Esophagus muscularis mucosa (tissue), 4 donors: Measurements from ENCODE around the gene IGF2BP3. TPM values are rescaled to one million over a fixed set of nuclear protein-coding genes. Genes with fewer than 3 reads are reported as not detected.
"Not testable (repeated sequence)": the region's sequence is repeated elsewhere in the genome, so short reads cannot be mapped to it uniquely, and the experiment has no call there.

Experiments
- DNase-seq: peaks from one replicate; pipeline ENCODE4 v3.0.0-alpha.2; 2017; ENCODE audit errors: extremely low spot score
- H3K27ac ChIP-seq, 4 donors: fragments of 200-600 bp; sonication (generic); replicated peaks in 1 of 4; 1 replicate in 3 of 4; 2 replicates in 1 of 4; pipeline ENCODE4 v1.5.1; 2016 to 2019; ENCODE audit warnings: mild to moderate bottlenecking in 1 of 4
- H3K27me3 ChIP-seq, 4 donors: fragments of 200-600 bp; sonication (generic); one replicate each; pipeline versions ENCODE4 v1.5.1 to v1.6.0; 2016 to 2019
- H3K36me3 ChIP-seq, 4 donors: fragments of 200-600 bp; sonication (generic); one replicate each; pipeline ENCODE4 v1.5.1; 2016 to 2019
- H3K4me1 ChIP-seq, 4 donors: fragments of 200-600 bp; sonication (generic); one replicate each; pipeline ENCODE4 v1.5.1; 2016 to 2019
- H3K4me3 ChIP-seq, 4 donors: fragments of 200-600 bp; sonication (generic); 1 replicate in 2 of 4; 2 replicates in 2 of 4; pipeline ENCODE4 v1.5.1; 2016 to 2019; ENCODE audit warnings: mild to moderate bottlenecking in 4 of 4, moderate library complexity in 1 of 4
- H3K9me3 ChIP-seq, 4 donors: fragments of 200-600 bp; sonication (generic); 1 replicate in 3 of 4; 2 replicates in 1 of 4; pipeline ENCODE4 v1.5.1; 2016 to 2019
- EP300 ChIP-seq: sonication (generic); formaldehyde crosslinking; IDR thresholded peaks from one replicate; pipeline ENCODE4 v1.6.1; 2017; ENCODE audit warnings: antibody characterized with exemption
- POLR2A ChIP-seq: fragments of 450-650 bp; IDR thresholded peaks from one replicate; pipeline ENCODE4 v1.6.1; 2017; ENCODE audit warnings: antibody characterized with exemption, moderate library complexity, mild to moderate bottlenecking, low read depth
- POLR2AphosphoS5 ChIP-seq, 2 donors: sonication (generic); formaldehyde crosslinking; IDR thresholded peaks; one replicate each; pipeline ENCODE4 v1.6.1; 2017; ENCODE audit warnings: antibody characterized with exemption in 2 of 2
- WGBS: methylation state at CpG from one replicate; pipeline ENCODE4 v1.1.5; 2018; 5-methylcytosine and 5-hydroxymethylcytosine counted together
- intact Hi-C: fragments of 100-400 bp; cut with DNase I; formaldehyde crosslinking; loops from one replicate; pipeline ENCODE4 v1.15.1; 2023
- total RNA-seq, 4 donors: library from RNA; depleted of rRNA; stranded (reverse); fragments of >200 nt; gene quantifications; one replicate each; pipeline versions ENCODE4 v1.1.0 to v1.2.1, GENCODE V29; 2016
- TF ChIP-seq, protein P1 (sequence below), 3 experiments: fragments of 200-600 bp in 2 of 3; fragments of 450-650 bp in 1 of 3; sonication (generic) in 2 of 3; IDR thresholded peaks; one replicate each; pipeline ENCODE4 v1.5.1; 2017 to 2019; ENCODE audit warnings: antibody characterized with exemption in 3 of 3, mild to moderate bottlenecking in 2 of 3, moderate library complexity in 1 of 3

The IGF2BP3 gene
- total RNA-seq, 4 donors from 2014 or later, result 0.45 to 1.7 TPM; not detected in 2

DNA sequence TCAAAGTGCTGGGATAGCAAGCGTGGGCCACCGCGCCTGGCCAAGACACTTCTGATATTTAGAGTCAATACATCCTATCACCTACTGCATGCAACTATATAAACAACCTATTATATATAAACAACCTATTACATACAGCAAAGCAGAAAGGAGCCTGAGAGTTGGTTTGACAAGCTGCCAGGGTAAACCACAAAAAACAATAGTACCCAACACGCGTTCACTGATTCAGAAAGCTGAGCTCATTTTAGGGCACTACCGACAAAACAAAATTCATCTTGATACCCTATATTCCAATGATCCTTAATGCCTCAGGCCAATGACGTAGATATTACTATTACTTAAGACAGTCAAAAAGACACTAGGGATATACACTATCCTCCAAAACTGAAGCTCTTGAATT is 154.9 kb downstream of the IGF2BP3 start:
- H3K27me3 ChIP-seq, result no peaks in the 10 kb centered on the region
- no peak for DNase-seq
- H3K4me1 ChIP-seq, result no peaks in the 10 kb centered on the region
- WGBS, result 95% methylated on average over 7 of the region's 7 CpGs
- no peaks in the 10 kb centered on the region for H3K9me3 ChIP-seq
- intact Hi-C loops, result no loop called here
- no peak overlapping the region for H3K4me3 ChIP-seq
- TF ChIP-seq POLR2AphosphoS5 (IDR thresholded peaks at IDR 0.05) (no peak), POLR2A (no peak)
- H3K27ac ChIP-seq, result no peak overlapping the region
- H3K36me3 ChIP-seq, result peaks cover 0 to 11% (median 3%) of the 10 kb centered on the region in 4 donors

DNA sequence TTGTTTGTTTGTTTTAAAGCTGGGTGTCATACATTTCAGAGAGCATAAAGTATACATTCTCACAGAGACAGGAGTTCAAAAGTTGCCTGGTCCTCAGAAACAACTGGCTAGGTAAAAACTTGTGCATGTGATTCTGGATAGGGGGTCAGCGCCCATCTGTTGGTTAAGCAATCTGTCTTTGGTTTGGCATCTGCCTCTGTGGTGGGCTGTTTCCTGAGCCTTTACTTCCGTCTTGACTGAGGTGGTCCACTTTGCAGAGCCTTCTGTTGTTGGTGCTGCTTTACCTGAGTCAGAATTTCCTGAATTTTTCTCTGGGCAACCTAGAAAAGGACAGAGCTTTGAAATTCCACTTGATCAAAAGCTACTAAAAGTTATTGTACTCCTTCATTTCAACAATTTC is 158.2 kb downstream of the IGF2BP3 start:
- 68% methylated on average over 2 of the region's 2 CpGs for WGBS
- H3K4me1 ChIP-seq, intact Hi-C loops, H3K27me3 ChIP-seq, DNase-seq, H3K4me3 ChIP-seq, H3K9me3 ChIP-seq, H3K27ac ChIP-seq: not testable (repeated sequence)
- peaks cover 10 to 39% (median 28%) of the 10 kb centered on the region in 4 donors for H3K36me3 ChIP-seq

DNA sequence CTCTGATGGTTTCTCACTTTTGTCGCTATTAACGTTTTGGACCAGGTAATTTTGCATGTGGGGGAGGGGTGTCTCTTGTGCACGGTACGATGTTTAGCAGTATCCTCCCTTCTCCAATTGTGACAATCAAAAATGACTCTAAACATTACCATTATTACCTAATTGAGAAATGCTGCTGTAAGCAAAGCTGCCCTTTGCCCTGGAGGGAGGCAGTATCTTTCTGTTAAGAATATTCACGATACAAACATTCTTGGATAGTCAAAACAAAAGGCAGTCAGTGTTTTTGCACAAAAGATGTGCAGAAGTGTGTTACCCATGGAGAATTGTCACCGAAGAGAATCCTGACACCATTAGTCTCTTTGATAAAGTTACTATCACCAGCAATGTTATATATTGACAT is 161.5 kb downstream of the IGF2BP3 start:
- intact Hi-C loops, result no loop called here
- Histone ChIP-seq H3K4me1 (peaks cover 2 to 9% (median 6%) of the 10 kb centered on the region in 4 donors), H3K27ac (no peak overlapping the region), H3K27me3 (no peaks in the 10 kb centered on the region), H3K36me3 (peaks cover 10 to 62% (median 31%) of the 10 kb centered on the region in 4 donors), H3K9me3 (no peaks in the 10 kb centered on the region), H3K4me3 (no peak overlapping the region)
- no peak for DNase-seq
- 85% methylated on average over 6 of the region's 6 CpGs for WGBS
- TF ChIP-seq POLR2A (no peak), POLR2AphosphoS5 (IDR thresholded peaks at IDR 0.05) (no peak), EP300 (no peak)
- TF ChIP-seq, protein P1, sequence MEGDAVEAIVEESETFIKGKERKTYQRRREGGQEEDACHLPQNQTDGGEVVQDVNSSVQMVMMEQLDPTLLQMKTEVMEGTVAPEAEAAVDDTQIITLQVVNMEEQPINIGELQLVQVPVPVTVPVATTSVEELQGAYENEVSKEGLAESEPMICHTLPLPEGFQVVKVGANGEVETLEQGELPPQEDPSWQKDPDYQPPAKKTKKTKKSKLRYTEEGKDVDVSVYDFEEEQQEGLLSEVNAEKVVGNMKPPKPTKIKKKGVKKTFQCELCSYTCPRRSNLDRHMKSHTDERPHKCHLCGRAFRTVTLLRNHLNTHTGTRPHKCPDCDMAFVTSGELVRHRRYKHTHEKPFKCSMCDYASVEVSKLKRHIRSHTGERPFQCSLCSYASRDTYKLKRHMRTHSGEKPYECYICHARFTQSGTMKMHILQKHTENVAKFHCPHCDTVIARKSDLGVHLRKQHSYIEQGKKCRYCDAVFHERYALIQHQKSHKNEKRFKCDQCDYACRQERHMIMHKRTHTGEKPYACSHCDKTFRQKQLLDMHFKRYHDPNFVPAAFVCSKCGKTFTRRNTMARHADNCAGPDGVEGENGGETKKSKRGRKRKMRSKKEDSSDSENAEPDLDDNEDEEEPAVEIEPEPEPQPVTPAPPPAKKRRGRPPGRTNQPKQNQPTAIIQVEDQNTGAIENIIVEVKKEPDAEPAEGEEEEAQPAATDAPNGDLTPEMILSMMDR (IDR thresholded peaks at IDR 0.05), result no peak

DNA sequence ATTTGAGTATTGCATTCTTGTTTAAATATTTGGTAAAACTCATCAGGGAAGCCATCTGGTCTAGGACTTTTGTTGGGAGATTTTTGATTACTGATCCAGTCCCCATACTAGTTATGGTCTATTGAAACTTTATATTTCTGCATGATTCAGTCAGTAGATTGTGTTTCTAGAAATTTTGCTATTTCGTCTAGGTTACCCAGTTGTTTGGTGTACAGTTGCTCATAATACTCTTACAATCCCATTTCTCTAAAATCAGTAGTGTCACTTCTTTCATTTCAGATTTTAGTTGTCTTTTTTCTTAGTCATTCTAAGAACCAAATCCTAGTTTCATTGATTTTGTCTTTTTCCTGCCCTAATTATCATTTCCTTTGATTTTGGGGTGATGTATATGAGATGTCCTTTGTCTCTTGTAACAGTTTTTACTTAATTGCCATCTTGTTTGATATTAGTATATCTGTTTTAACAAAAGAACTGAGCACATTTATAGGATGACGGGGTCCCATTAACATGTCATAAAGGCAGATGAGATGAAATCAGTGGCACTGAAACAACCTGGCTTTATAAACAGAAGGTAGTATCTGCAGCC is 163.3 kb downstream of the IGF2BP3 start:
- intact Hi-C loops, result no loop called here
- H3K27me3 ChIP-seq, result no peaks in the 10 kb centered on the region
- H3K4me3 ChIP-seq, result no peak overlapping the region
- H3K36me3 ChIP-seq, result peaks cover 10 to 80% (median 37%) of the 10 kb centered on the region in 4 donors
- 90% methylated on average over 2 of the region's 2 CpGs for WGBS
- peaks cover 3 to 26% (median 21%) of the 10 kb centered on the region in 4 donors for H3K4me1 ChIP-seq
- no peak overlapping the region for H3K27ac ChIP-seq
- DNase-seq, result no peak
- H3K9me3 ChIP-seq, result no peaks in the 10 kb centered on the region
- TF ChIP-seq EP300 (no peak), POLR2AphosphoS5 (IDR thresholded peaks at IDR 0.05) (no peak), POLR2A (no peak)
- TF ChIP-seq, protein P1 (IDR thresholded peaks at IDR 0.05), result no peak

DNA sequence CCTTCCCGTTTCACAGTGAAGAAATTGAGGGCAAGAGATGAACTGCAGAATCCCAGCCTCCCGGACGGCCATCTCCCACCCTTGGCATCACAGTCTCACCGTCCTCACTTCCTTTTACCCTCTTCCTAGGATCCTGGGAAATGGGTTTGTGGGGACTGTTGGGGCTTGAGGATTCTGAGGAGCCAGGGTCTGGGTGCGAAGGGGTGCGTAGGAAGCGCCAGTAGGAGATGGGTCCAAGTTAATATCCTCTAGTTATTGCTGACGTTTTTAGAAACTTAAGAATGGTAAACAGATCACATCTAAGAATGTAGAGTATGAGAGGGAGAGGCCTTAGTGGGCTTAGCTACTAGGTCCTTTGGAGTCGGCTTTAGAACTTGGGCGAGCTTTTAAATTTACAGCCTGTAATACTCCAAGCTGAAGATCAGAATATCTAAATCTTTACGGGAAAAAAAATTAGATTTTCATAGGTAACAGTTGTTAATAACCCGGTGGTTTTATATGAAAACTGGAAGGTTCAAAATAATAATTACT is 170.5 kb downstream of the IGF2BP3 start:
- H3K4me3 ChIP-seq, result peak overlapping the region; percentile 77 to 97 (median 84)
- no peaks in the 10 kb centered on the region for H3K9me3 ChIP-seq
- H3K4me1 ChIP-seq, result peaks cover 28 to 61% (median 56%) of the 10 kb centered on the region in 4 donors
- DNase-seq, result no peak
- peaks cover 0 to 9% (median 0%) of the 10 kb centered on the region in 4 donors for H3K27me3 ChIP-seq
- H3K27ac ChIP-seq, result peak overlapping the region; percentile 79 to 89 (median 86)
- intact Hi-C loops, result loop anchor here (5.0 to 10.0 kb wide), 2 partner anchors 115 to 227 kb away; partner anchors contain the start of gene NUP42
- TF ChIP-seq, protein P1 (IDR thresholded peaks at IDR 0.05), result no peak
- TF ChIP-seq POLR2A (no peak), EP300 (no peak), POLR2AphosphoS5 (IDR thresholded peaks at IDR 0.05) (no peak)
- WGBS, result 11% methylated on average over 12 of the region's 12 CpGs
- peaks cover 0 to 39% (median 14%) of the 10 kb centered on the region in 4 donors for H3K36me3 ChIP-seq
